T-helper 1 cell (primary cell): ENCODE results near the gene CRIP1.

Experiments
- DNase-seq, 5 donors: peaks; one replicate each; pipeline ENCODE4 v3.0.0-alpha.2; 2012 to 2020

Gene CRIP1

GRCh38 chr14:105505101-105505500, 18.4 kb downstream of the CRIP1 start:
- DNase-seq = peak in 1 of 5 donors; percentile 13

DNA sequence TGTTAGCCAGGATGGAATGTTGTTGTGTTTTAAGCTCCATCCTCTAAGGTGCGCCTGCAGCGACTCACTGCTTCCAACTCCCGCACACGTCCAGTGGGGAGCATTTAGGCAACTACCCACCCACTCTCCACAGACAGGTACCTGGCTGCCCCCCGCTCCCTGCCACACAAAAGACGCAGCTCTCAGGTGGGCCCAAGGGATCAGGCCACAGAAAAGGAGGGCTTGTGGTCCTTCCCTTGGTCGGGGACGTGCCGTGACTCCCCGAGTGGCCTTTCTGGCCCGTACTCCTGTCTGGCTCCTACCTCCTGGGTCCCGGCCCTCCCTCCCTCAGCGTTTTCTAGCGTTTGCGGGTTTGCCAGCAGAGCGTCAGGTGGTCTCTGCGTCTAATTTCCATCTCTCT, 20.6 kb downstream of the CRIP1 start:
- no peak for DNase-seq

GRCh38 chr14:105508069-105508468, 21.4 kb downstream of the CRIP1 start:
- peak in 1 of 5 donors; percentile 12 for DNase-seq

GRCh38 chr14:105508601-105509000, 21.9 kb downstream of the CRIP1 start:
- DNase-seq = no peak

- no peak for DNase-seq
Observed at GRCh38 chr14:105517096-105517495, 30.4 kb downstream of the CRIP1 start.

GRCh38 chr14:105519946-105520698, 33.4 kb downstream of the CRIP1 start:
- DNase-seq = no peak

- DNase-seq = no peak
Observed at GRCh38 chr14:105525326-105525725, 38.6 kb downstream of the CRIP1 start.

- DNase-seq = peak in 1 of 5 donors; percentile 53
Observed at GRCh38 chr14:105525861-105526775, 39.4 kb downstream of the CRIP1 start, which contains the start of gene TMEM121. TMEM121 (plus strand) TSS chr14:105526583; CDS start chr14:105528835, 2,252 bp downstream.

GRCh38 chr14:105526776-105527380, 40.2 kb downstream of the CRIP1 start:
- DNase-seq = no peak

GRCh38 chr14:105527381-105527825, 40.7 kb downstream of the CRIP1 start:
- no peak for DNase-seq

DNA sequence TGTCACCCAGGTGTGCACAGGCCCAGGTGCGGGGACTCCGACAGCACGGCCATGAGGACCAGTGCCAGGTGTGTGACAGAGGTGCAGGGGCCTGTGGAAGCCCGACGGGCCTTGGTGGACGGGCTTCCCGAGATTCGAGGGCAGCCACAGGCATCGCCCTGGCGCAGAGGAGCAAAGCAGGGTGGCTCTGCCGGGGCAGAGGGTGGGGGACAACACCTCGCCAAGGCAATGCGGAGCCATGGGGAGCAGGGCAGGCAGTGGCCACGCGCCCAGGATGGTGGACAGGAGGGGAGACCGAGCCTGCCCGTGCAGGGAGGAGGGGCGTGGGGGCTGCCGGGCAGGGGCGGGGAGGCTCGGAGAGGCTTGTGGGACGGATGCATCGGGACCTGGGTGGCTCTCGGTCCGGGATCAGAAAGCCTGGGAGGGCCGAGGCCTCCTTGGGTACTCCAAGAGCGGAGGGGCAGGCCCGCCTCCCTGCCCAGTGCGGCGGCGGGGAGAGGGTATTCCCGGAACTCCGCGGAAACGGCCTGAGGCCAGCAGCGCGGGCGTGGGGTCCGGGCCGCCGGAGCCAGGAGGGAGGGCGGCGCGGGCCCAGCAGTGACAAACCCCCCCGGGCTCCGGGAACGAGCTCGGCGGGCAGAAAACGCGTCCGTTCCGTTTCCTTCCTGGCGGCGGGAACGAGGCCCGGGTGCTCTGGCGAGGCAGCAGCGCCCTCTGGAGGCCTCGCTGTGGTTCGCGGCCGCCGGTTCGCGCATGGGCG, 41.3 kb downstream of the CRIP1 start:
- DNase-seq = peak; percentile 54 to 78 (median 72)

GRCh38 chr14:105528586-105529318, 42.1 kb downstream of the CRIP1 start:
- DNase-seq = no peak

- DNase-seq = no peak
Observed at GRCh38 chr14:105529319-105529568, 42.6 kb downstream of the CRIP1 start.

DNA sequence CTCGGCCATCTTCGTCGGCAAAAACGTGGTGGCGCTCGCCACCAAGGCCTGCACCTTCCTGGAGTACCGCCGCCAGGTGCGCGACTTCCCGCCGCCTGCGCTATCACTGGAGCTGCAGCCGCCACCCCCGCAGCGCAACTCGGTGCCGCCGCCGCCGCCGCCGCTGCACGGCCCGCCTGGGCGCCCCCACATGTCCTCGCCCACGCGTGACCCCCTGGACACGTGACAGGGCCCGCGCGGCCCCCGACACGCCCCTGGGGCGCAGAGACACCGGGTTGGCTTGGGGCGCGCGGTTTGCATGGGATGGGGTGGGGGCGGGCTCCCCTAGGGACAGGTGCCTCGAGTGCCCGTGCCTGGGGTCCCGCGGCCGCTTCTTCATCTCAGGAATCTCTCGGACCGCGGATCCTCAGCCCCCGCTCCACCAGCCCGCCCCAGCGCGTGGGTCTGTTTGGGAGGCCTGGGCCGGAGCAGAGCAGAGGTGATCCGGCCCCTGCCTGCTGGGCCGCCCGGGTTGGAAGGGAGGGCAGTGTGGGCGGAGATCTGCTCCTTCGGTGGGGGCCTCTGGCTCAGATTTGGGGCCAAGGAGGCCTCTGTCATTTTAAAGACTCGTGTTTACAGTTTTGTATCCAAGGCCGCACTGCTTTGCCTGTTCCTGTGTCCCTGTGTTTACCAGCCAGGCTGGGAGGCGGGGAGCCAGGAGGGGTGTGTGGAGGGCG, 43.0 kb downstream of the CRIP1 start:
- peak in 2 of 5 donors; percentile 24 to 27 for DNase-seq

DNA sequence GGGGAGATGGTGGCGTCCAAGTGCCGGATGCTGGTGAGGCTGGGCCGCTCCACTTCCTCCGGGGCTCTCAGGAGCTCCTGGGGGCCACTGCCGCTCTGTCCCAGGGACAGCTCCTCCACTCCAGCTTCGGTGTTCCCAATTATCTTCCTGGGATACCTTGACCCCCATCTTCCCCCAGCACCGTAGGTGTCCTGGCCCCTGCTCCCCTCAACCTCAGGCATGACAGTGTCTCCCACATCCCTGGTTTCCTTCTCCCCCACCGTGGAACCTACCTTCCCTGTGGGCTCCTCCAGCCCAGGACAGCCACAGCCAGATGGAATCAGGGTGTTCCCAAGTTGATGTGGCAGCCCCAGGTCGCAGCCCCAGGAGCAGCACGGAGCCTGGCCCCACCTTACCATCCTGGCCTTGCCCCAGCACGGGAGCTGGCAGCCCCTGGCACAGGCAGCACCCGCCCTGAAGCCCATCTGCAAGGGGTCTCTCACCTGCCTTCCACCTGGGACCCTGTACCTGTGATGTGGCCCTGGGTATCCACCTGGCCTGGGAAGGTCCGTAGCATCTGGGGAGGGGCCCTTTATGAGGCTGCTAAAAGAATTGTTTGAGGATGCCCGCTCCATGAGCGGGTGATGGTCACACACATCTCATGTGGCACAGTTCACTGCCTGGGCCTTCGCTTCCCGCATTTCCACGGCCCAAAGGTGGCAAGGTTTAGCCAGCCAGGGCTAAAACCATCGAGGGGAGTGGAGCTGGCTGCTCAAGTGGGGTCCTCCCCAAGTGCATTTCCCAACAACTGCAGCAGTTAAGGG, 43.8 kb downstream of the CRIP1 start:
- DNase-seq = no peak

DNA sequence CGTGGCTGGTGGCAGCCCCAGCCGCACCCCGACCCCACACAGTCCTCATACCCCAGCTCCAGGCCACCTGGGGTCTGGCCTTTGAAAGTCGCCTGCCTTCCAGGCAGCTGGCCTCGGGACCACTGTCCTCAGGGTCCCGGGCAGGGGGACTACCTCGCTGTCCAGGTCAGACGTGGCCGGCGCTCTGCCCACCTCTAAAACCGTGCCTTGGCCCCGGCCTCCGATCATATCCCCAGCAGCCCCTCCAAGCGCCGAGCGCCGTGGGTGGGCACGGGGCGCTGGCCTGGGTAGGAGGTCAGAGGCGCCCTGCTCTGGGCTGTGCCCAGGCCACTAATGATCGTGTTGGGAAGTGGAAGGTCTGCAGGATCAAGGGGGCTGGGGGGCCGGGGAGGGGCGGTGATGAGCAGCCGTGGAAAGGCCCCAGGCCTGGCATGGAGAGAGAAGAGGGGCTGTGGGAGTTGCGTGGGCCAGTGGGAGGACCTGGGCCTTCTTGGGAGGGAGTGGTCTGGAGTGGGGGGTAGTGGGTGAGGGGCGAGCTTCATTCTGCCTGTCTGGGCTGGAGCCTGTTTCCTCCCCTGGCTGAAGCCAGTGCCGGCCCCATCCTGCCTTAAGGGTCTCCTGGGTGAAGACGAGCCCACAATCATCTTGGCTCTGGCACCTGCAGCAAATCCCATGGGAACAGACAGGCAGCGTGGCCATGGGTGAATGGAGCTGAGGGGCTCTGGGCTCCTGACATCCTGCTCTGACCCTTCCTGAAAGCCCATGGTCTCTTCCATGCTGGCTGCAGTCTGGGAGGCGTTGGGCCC, 44.6 kb downstream of the CRIP1 start:
- no peak for DNase-seq

DNA sequence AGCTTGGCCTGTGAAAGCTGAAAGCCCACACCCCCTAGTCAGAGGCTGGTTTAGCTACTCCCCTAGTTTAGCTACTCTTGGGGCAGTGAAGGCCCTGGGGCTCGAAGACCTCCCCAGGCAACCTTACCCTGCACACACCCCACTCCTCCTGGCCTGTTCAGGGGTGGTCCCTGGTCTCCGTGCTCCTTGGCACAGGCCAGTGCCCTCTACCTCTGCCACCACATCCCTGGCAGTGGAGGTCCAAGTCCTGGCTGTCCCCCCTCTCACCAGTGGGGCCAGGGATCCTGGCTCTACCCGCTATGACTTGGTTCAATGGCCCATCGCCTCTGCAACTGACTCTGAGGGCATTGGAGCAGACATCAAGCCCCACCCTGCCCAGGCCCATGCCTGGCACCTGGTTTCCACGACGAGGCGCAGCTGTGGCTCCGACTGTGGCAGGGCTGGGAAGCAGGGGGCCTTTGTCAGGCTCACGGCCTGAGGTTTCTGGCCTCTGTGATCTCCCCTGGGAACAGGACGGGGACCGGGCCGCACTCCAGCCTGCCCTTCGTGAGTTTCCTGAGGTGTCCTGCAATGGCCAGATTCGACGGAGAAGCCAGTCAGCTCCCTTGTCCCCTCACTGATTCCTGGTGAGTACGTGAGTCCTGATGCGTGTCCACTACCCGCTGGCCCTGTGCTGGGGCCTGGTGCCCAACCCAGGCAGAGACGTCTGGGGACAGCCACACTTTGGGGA, 45.4 kb downstream of the CRIP1 start:
- DNase-seq = no peak

- no peak for DNase-seq
Observed at GRCh38 chr14:105532735-105533141, 46.1 kb downstream of the CRIP1 start.

- no peak for DNase-seq
Observed at GRCh38 chr14:105533391-105533790, 46.7 kb downstream of the CRIP1 start.
